Vagina (tissue), 2 donors: ENCODE data around the gene SECTM1.

Source experiments
- CTCF ChIP-seq, 3 experiments: fragments of 450-650 bp in 2 of 3; fragments of 200-600 bp in 1 of 3; sonication (generic) in 1 of 3; IDR thresholded peaks; one replicate each; pipeline ENCODE4 v1.5.1; 2017 to 2019; ENCODE audit warnings: antibody characterized with exemption in 3 of 3, mild to moderate bottlenecking in 2 of 3, moderate library complexity in 2 of 3
- POLR2A ChIP-seq, 2 donors: fragments of 450-650 bp; IDR thresholded peaks; one replicate each; pipeline ENCODE4 v1.6.1; 2017; ENCODE audit warnings: antibody characterized with exemption in 2 of 2, mild to moderate bottlenecking in 2 of 2, moderate library complexity in 2 of 2
- POLR2AphosphoS5 ChIP-seq, 2 donors: sonication (generic); formaldehyde crosslinking; IDR thresholded peaks; one replicate each; pipeline ENCODE4 v1.9.0; 2017; ENCODE audit warnings: antibody characterized with exemption in 2 of 2, mild to moderate bottlenecking in 2 of 2, low read depth in 1 of 2; ENCODE audit not compliant: insufficient read depth in 1 of 2

GRCh38 chr17:82298538-82299421 lies 34.8 kb downstream of the SECTM1 start:
- TF ChIP-seq CTCF (IDR thresholded peaks at IDR 0.05) = no peak
- TF ChIP-seq POLR2AphosphoS5 (IDR thresholded peaks at IDR 0.05; ENCODE audit: insufficient read depth in 1 of 2, low read depth in 1 of 2) = no peak
- TF ChIP-seq POLR2A (IDR thresholded peaks at IDR 0.05) = no peak
